Measurements from ENCODE around the gene ZER1.
A peak's percentile ranks its signal among the peaks of the same experiment; 100 is the strongest.

ZER1 gene

GRCh38 chr9:128732576-128732975 is 39.2 kb downstream of the ZER1 start:
- no peak for DNase-seq

DNA sequence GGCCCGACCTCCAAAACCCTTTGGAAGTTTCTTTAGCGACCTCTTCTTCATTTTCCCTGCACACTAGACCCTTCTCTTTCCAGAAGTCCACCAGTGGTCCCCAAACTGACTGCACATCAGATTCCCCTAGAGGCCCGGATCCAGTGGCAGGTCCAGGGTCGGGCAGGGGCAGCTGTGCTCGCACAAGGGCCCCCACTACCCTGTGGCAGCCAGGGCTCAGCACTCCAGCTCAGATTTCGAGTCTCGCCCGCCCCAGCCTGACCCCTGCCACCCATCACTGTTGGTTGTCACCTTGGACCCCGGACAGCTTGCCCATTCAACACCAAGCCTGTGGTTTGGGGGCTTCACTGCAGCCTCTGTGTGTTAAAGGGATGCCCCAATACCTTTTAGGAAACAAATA is 40.0 kb downstream of the ZER1 start:
- DNase-seq: no peak

- DNase-seq: no peak
These were observed 40.6 kb downstream of the ZER1 start for GRCh38 chr9:128731093-128731492.

- no peak for DNase-seq
These were observed 41.8 kb downstream of the ZER1 start for GRCh38 chr9:128729766-128730517.

GRCh38 chr9:128729302-128729701 is 42.4 kb downstream of the ZER1 start:
- DNase-seq: no peak

GRCh38 chr9:128728298-128728697 is 43.4 kb downstream of the ZER1 start:
- no peak for DNase-seq

DNA sequence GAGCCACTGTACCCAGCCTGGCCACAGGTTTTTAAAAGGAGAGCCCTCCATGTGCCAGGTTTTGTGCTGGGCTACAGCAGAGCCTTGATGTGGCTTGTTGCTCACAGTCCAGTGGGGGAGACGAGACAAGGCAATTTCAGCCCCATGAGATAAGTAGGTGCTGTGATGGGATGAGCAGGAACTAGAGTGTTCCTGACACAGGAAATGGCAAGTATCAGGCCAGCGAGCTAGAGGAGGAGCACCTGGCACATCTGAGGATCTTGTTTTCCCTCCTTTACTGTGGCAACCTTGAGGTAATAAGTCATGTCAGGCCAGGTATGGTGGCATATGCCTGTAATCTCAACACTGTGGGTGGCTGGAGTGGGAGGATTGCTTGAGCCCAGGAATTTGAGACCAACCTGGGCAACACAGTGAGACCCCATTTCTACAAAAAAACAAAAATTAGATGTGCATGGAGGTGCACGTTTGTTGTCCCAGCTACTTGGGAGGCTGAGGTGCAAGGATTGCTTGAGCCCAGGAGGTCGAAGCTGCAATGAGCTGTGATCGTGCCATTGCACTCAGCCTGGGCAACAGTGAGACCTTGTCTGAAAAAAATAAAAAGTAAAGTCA is 44.0 kb downstream of the ZER1 start:
- no peak for DNase-seq

- peak; percentile 50 for DNase-seq
These were observed 46.9 kb downstream of the ZER1 start for GRCh38 chr9:128724744-128725211.

DNA sequence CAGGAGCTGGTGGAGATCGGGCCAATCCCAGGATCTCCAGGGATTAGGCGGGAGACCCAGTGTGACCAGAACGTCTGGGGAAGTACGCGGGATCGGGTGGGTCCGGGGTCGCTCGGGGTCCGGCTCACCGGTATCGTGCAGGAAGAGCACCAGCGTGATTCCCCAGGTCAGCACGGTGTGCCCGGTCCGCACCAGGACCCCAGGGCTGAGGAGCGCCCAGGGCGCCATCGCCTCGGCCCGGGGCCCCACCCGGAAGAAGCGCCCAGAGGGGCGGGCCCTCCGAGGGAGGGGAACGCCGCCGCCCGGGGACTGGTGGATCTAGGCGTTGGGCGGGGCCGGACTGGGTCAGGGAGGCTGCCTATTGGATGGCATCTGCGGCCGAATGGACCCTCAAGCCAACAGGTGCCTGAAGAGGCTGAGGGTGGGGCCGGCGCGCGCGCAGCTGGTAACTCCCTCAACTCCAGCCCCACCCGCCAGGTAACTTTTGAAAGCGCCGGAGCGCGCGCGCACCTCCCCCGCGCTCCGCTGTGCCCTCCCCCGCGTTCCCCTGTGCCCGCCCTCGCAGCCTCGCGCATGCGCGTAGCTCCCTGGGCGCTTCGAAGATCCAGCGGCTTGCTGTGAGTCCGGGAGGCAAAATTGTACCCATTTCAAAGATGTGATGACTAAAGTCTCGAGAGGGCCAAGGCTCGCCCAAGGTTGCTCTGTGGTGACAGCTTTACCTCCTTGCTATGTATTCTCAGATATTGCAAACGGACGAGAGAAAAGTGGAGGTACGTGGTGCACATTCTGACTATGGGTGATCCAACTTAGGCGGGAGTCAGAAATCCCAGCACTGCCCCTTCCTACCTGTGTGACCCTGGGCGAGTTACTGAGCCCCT is 47.6 kb downstream of the ZER1 start, which contains the start of gene ZDHHC12:
Gene ZDHHC12, minus strand, starts transcription at position 262 of the 878 bp plus-strand sequence. Its CDS starts 34 bp downstream, at position 228.
- DNase-seq: peak; percentile 99

GRCh38 chr9:128723352-128723865 is 48.3 kb downstream of the ZER1 start:
- no peak for DNase-seq

DNA sequence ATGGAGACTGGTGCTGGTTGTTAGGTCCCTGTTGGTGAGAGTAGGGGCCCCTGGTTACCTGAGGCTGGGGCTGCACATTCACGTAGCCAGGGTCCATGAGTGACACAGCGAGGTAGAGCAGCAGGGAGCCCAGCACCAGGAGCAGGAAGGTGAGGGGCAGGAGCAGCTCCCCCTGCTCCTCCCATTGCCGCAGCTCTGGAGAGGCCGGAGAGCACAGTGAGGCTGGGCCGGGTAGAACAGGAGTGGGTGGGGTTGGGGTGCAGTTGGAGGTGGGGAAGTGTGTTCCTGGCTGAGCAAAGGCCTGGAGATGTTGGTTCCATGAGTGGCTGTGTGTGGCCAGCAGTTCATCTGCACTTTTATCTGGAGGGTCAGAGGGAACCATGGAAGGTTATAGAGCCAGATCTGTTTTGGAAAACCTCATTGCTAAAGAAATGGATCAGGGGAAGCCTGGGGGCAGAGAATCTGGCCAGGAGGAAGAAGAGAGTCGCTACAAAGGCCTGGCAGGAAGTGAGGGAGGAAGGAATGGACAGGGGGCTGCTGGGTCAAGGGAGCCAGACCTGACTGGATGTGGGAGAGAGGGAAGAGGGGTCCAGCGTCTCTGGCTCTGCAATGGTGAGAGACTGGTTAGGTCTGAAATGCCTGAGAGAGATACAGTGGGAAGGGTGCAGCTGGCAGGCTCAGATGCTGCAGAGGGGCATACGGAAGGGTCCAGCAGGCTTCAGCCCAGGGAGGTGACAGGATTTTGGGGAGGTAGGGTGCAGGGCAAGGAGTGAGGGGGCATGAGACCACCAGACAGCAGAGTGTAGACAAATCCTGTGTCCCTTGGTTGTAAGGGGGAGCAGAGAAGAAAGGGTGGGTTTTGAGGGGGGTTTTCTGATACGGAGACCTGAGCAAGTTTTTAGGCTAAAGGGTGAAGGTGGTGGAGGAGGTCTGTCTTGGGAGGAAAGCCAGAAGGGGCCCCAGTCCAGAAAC is 49.1 kb downstream of the ZER1 start:
- no peak for DNase-seq

DNA sequence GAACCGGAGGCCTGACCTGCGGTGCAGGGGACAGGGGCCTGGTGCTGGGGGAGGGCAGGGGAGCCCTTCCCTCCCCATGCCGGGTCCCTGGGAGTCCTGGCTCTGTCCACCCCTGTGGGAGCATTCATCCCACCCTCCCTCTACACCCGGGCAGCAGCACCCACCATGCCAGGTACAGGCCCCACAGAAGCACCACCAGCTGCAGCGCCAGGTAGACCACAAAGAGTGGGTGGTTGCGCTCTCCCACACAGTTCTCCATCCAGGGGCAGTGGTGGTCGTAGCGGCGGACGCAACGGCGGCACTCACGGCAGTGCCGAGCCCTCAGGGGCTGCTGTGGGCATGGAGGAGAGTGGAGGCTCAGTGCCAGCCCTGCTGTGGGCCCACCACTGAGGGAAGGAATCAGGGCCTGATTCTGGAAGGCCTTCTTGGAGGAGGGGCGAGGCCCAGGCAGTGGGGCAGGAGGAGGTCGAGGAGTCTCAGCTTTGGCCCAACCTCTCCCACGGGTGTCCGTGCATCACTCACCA is 50.2 kb downstream of the ZER1 start:
- no peak for DNase-seq

- DNase-seq: no peak
These were observed 50.8 kb downstream of the ZER1 start for GRCh38 chr9:128720841-128721486.

- no peak for DNase-seq
These were observed 51.7 kb downstream of the ZER1 start for GRCh38 chr9:128719919-128720605.

- no peak for DNase-seq
These were observed 53.3 kb downstream of the ZER1 start for GRCh38 chr9:128718475-128718874.

DNA sequence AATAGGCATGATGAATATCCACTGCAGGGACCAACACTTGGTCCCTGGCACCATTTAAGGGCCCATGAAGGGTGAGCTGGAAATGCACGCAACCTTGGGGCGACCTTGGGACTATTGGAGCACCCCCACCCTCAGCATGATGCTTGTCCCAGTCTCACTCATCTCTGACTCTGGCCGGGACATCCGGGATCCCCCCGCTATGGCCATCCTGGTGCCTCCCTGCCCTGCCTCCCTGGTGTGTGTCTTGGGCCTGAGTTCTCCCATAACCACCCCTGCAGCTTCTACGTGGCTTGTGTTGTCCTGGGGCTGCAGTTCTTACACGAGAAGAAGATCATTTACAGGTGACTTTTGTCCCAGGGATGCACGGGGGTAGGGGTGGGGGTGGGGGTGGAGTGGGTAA is 53.7 kb downstream of the ZER1 start:
- no peak for DNase-seq

- no peak for DNase-seq
These were observed 55.0 kb downstream of the ZER1 start for GRCh38 chr9:128716581-128717254.

GRCh38 chr9:128715436-128715750 is 56.3 kb downstream of the ZER1 start:
- no peak for DNase-seq

- DNase-seq: no peak
These were observed 56.9 kb downstream of the ZER1 start for GRCh38 chr9:128714586-128715435.

Data from CD4-positive, alpha-beta T cell treated with Interleukin-12 subunit alpha and Interleukin-12 subunit beta, for 1 hour (primary cell).